ENCODE data around the gene ALX4. TPM values are rescaled to one million over a fixed set of nuclear protein-coding genes. Genes with fewer than 3 reads are reported as not detected.
A peak's percentile ranks its signal among the peaks of the same experiment; 100 is the strongest.

ALX4 gene
- total and polyA plus RNA-seq, 2 donors (not counting 1 experiment from before 2014, with no cell fraction given), result not detected

GRCh38 chr11:44271286-44271685 is 38.7 kb downstream of the ALX4 start:
- Histone ChIP-seq H3K27me3 (ENCODE audit: control insufficient read depth, insufficient read depth, low read length) (no peaks in the 10 kb centered on the region), H2AFZ (ENCODE audit: low read length) (no peak overlapping the region), H3K4me1 (ENCODE audit: control insufficient read depth, extremely low read depth, insufficient read depth, low read length) (no peaks in the 10 kb centered on the region), H3K36me3 (ENCODE audit: control insufficient read depth, insufficient read depth, low read length) (no peaks in the 10 kb centered on the region), H3K9me3 (ENCODE audit: control insufficient read depth, insufficient read depth, low read depth, low read length) (no peaks in the 10 kb centered on the region), H3K9ac (ENCODE audit: insufficient read depth, low read length) (no peak overlapping the region), H3K4me2 (ENCODE audit: extremely low read depth, insufficient read depth, low read length) (no peak overlapping the region), H3K79me2 (ENCODE audit: control insufficient read depth, insufficient read depth, low read length) (no peaks in the 10 kb centered on the region), H4K20me1 (ENCODE audit: control insufficient read depth, extremely low read depth, insufficient read depth, low read length) (no peaks in the 10 kb centered on the region), H3K27ac (ENCODE audit: insufficient read depth, low read length) (no peak overlapping the region), H3K4me3 (replicated peaks in 1 of 4; ENCODE audit: control extremely low read depth in 1 of 4, insufficient read depth in 1 of 4, low read depth in 3 of 4, low read length in 4 of 4) (no peak overlapping the region)
- no peak for DNase-seq (ENCODE audit: low read depth in 2 of 2)
- TF ChIP-seq CTCF (conservative IDR thresholded peaks at IDR 0.05 in 1 of 2, IDR thresholded peaks at IDR 0.05 in 1 of 2; ENCODE audit: low read depth in 1 of 2, low read length in 2 of 2), result no peak

DNA sequence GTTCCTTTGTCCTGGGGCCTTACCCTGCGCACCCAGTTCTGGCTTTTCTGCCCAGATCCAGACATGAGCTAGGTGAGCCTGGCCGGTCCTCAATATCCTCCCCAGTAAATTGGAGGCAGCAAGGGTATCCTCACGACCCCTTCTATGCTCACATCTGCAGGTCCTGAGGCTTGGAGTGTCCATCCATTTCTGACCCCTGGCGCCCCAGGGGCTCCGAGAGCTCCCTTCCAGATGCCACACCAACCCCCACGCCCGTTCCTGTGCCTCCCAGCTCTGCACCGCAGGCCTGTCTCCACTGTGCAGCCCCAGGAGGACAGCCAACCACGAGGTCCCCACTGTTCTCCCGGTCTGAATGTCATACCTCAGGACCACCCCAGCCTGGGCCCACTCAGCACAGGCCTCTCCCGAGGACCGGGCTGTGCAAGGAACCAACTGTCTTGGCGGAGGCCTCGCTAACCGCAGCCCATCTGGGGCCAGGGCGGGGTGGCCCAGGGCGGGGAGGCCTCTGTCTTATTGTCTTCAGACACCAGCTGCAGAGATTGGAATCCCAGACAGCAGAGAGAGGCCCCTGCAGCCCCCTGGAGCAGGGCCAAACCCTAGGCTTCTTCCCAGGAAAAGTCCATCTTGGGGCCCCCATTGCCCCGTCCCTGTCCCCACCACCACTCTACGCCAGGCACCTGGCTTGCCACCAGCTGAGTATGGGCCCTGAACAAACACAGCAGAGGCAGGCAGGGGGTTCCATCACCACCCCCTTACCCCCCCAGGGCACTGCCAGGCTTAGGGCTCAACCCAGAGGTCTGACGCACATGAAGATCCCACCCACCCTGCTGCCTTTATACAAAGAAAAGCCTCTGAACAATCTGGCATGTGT is 39.3 kb downstream of the ALX4 start:
- no peak for DNase-seq (ENCODE audit: low read depth in 2 of 2)
- no peaks in the 10 kb centered on the region for H3K79me2 ChIP-seq (ENCODE audit: control insufficient read depth, insufficient read depth, low read length)
- no peak overlapping the region for H3K9ac ChIP-seq (ENCODE audit: insufficient read depth, low read length)
- H3K9me3 ChIP-seq (ENCODE audit: control insufficient read depth, insufficient read depth, low read depth, low read length), result no peaks in the 10 kb centered on the region
- no peaks in the 10 kb centered on the region for H4K20me1 ChIP-seq (ENCODE audit: control insufficient read depth, extremely low read depth, insufficient read depth, low read length)
- TF ChIP-seq EZH2 (IDR thresholded peaks at IDR 0.05; ENCODE audit: low read length, missing control alignments), result no peak
- TF ChIP-seq CTCF (conservative IDR thresholded peaks at IDR 0.05 in 1 of 2, IDR thresholded peaks at IDR 0.05 in 1 of 2; ENCODE audit: low read depth in 1 of 2, low read length in 2 of 2), result no peak
- H2AFZ ChIP-seq (ENCODE audit: low read length), result no peak overlapping the region
- no peak overlapping the region for H3K4me3 ChIP-seq (replicated peaks in 1 of 4; ENCODE audit: control extremely low read depth in 1 of 4, insufficient read depth in 1 of 4, low read depth in 3 of 4, low read length in 4 of 4)
- no peaks in the 10 kb centered on the region for H3K4me1 ChIP-seq (ENCODE audit: control insufficient read depth, extremely low read depth, insufficient read depth, low read length)
- H3K4me2 ChIP-seq (ENCODE audit: extremely low read depth, insufficient read depth, low read length), result no peak overlapping the region
- no peaks in the 10 kb centered on the region for H3K27me3 ChIP-seq (ENCODE audit: control insufficient read depth, insufficient read depth, low read length)
- H3K36me3 ChIP-seq (ENCODE audit: control insufficient read depth, insufficient read depth, low read length), result no peaks in the 10 kb centered on the region
- H3K27ac ChIP-seq (ENCODE audit: insufficient read depth, low read length), result no peak overlapping the region

- no peaks in the 10 kb centered on the region for H4K20me1 ChIP-seq (ENCODE audit: control insufficient read depth, extremely low read depth, insufficient read depth, low read length)
- no peaks in the 10 kb centered on the region for H3K27me3 ChIP-seq (ENCODE audit: control insufficient read depth, insufficient read depth, low read length)
- H3K9me3 ChIP-seq (ENCODE audit: control insufficient read depth, insufficient read depth, low read depth, low read length), result no peaks in the 10 kb centered on the region
- H3K9ac ChIP-seq (ENCODE audit: insufficient read depth, low read length), result no peak overlapping the region
- no peak overlapping the region for H3K4me3 ChIP-seq (replicated peaks in 1 of 4; ENCODE audit: control extremely low read depth in 1 of 4, insufficient read depth in 1 of 4, low read depth in 3 of 4, low read length in 4 of 4)
- no peak overlapping the region for H2AFZ ChIP-seq (ENCODE audit: low read length)
- H3K79me2 ChIP-seq (ENCODE audit: control insufficient read depth, insufficient read depth, low read length), result no peaks in the 10 kb centered on the region
- DNase-seq (ENCODE audit: low read depth in 2 of 2), result peak; percentile 13 to 45
- TF ChIP-seq EZH2 (IDR thresholded peaks at IDR 0.05; ENCODE audit: low read length, missing control alignments), result no peak
- TF ChIP-seq CTCF (conservative IDR thresholded peaks at IDR 0.05 in 1 of 2, IDR thresholded peaks at IDR 0.05 in 1 of 2; ENCODE audit: low read depth in 1 of 2, low read length in 2 of 2), result no peak
- H3K4me1 ChIP-seq (ENCODE audit: control insufficient read depth, extremely low read depth, insufficient read depth, low read length), result no peaks in the 10 kb centered on the region
- H3K27ac ChIP-seq (ENCODE audit: insufficient read depth, low read length), result no peak overlapping the region
- no peak overlapping the region for H3K4me2 ChIP-seq (ENCODE audit: extremely low read depth, insufficient read depth, low read length)
- H3K36me3 ChIP-seq (ENCODE audit: control insufficient read depth, insufficient read depth, low read length), result no peaks in the 10 kb centered on the region
These were observed 40.3 kb downstream of the ALX4 start for GRCh38 chr11:44269369-44270351.
